Upper lobe of left lung (tissue), 6 donors: ENCODE data around the gene ECPAS. TPM values are rescaled to one million over a fixed set of nuclear protein-coding genes. Genes with fewer than 3 reads are reported as not detected.

Experiments used
- ATAC-seq, 2 donors: fragments of 200-7000 bp; cut with Tn5 transposase; one replicate each; pipeline ENCODE4 v1.9.1; 2022; ENCODE audit warnings: mild to moderate bottlenecking in 2 of 2, moderate library complexity in 2 of 2; ENCODE audit not compliant: low FRiP score in 2 of 2
- DNase-seq, 2 donors: peaks; one replicate each; pipeline ENCODE4 v3.0.0-alpha.2; 2019 to 2020
- H3K27ac ChIP-seq, 4 donors: fragments of 200-600 bp; sonication (generic); one replicate each; pipeline ENCODE4 v1.5.1; 2016 to 2019
- H3K27me3 ChIP-seq, 4 donors: fragments of 200-600 bp; sonication (generic); one replicate each; pipeline ENCODE4 v1.5.1; 2017 to 2019
- H3K36me3 ChIP-seq, 4 donors: fragments of 200-600 bp; sonication (generic); one replicate each; pipeline ENCODE4 v1.5.1; 2016 to 2019
- H3K4me1 ChIP-seq, 4 donors: fragments of 200-600 bp; sonication (generic); one replicate each; pipeline ENCODE4 v1.5.1; 2018 to 2019
- H3K4me3 ChIP-seq, 4 donors: fragments of 200-600 bp; sonication (generic); one replicate each; pipeline ENCODE4 v1.5.1; 2017 to 2019; ENCODE audit warnings: mild to moderate bottlenecking in 2 of 4, moderate library complexity in 1 of 4
- H3K9me3 ChIP-seq, 4 donors: fragments of 200-600 bp; sonication (generic); one replicate each; pipeline ENCODE4 v1.5.1; 2018 to 2019
- CTCF ChIP-seq, 6 experiments: fragments of 450-650 bp in 4 of 6; fragments of 200-600 bp in 2 of 6; sonication (generic) in 2 of 6; IDR thresholded peaks; one replicate each; pipeline ENCODE4 v1.5.1; 2016 to 2019; ENCODE audit warnings: antibody characterized with exemption in 6 of 6
- EP300 ChIP-seq, 4 donors: sonication (generic); formaldehyde crosslinking; IDR thresholded peaks; one replicate each; pipeline ENCODE4 v1.5.1; 2017; ENCODE audit warnings: antibody characterized with exemption in 4 of 4, control low read depth in 2 of 4
- POLR2A ChIP-seq, 4 donors: fragments of 450-650 bp; IDR thresholded peaks; one replicate each; pipeline ENCODE4 v1.5.1; 2016 to 2017; ENCODE audit warnings: antibody characterized with exemption in 4 of 4, mild to moderate bottlenecking in 2 of 4
- POLR2AphosphoS5 ChIP-seq, 2 donors: sonication (generic); formaldehyde crosslinking; IDR thresholded peaks; one replicate each; pipeline ENCODE4 v1.5.1; 2017; ENCODE audit warnings: antibody characterized with exemption in 2 of 2
- WGBS, 2 donors: methylation state at CpG; one replicate each; pipeline ENCODE4 v1.1.5; 2017 to 2018; 5-methylcytosine and 5-hydroxymethylcytosine counted together
- total RNA-seq, 6 donors: library from RNA; depleted of rRNA in 4 of 6; stranded (reverse); fragments of >200 nt in 4 of 6; gene quantifications; one replicate each; pipeline versions ENCODE4 v1.1.0 to v1.2.1, GENCODE V29; 2016 to 2021
- donor health status: DM: no; HTN: no; CAD: no; lungs with moderate emphysema.
- donor health status: DM: no; HTN: yes; CAD: no; lungs with severe emphysema.

The ECPAS gene
- total RNA-seq, 6 donors from 2014 or later = 64.4 to 158 (median 83.3) TPM

- Histone ChIP-seq H3K36me3 (no peaks in the 10 kb centered on the region), H3K4me1 (peaks cover 14 to 47% (median 23%) of the 10 kb centered on the region in 4 donors), H3K4me3 (peak overlapping the region in 3 of 4 donors; percentile 87 to 98 (median 91)), H3K27ac (peak overlapping the region; percentile 95 to 99 (median 98)), H3K9me3 (no peaks in the 10 kb centered on the region), H3K27me3 (no peaks in the 10 kb centered on the region)
- TF ChIP-seq CTCF (IDR thresholded peaks at IDR 0.05) = no peak
- no peak for TF ChIP-seq POLR2A (IDR thresholded peaks at IDR 0.05)
- TF ChIP-seq POLR2AphosphoS5 (IDR thresholded peaks at IDR 0.05) = no peak
- TF ChIP-seq EP300 (IDR thresholded peaks at IDR 0.05) = no peak
- ATAC-seq (no peak), DNase-seq (no peak)
- 35 to 53% methylated on average over 13 of the region's 13 CpGs for WGBS, 2 donors
These were observed 2.1 kb downstream of the ECPAS start for GRCh38 chr9:111481885-111482636.

- ATAC-seq (no peak), DNase-seq (no peak)
- no peaks in the 10 kb centered on the region for H3K9me3 ChIP-seq
- H3K4me3 ChIP-seq = no peak overlapping the region
- H3K36me3 ChIP-seq = no peaks in the 10 kb centered on the region
- H3K27me3 ChIP-seq = no peaks in the 10 kb centered on the region
- H3K27ac ChIP-seq = no peak overlapping the region
- no peak for TF ChIP-seq CTCF (IDR thresholded peaks at IDR 0.05)
- TF ChIP-seq POLR2AphosphoS5 (IDR thresholded peaks at IDR 0.05) = no peak
- TF ChIP-seq POLR2A (IDR thresholded peaks at IDR 0.05) = no peak
- no peak for TF ChIP-seq EP300 (IDR thresholded peaks at IDR 0.05)
- 82 to 92% methylated on average over 3 of the region's 3 CpGs for WGBS, 2 donors
- H3K4me1 ChIP-seq = peaks cover 26 to 57% (median 29%) of the 10 kb centered on the region in 4 donors
These were observed 6.5 kb downstream of the ECPAS start for GRCh38 chr9:111477677-111478076.

- H3K4me3 ChIP-seq = no peak overlapping the region
- no peak for ATAC-seq
- no peak overlapping the region for H3K27ac ChIP-seq
- 90 to 94% methylated on average over 2 of the region's 2 CpGs for WGBS, 2 donors
- DNase-seq = no peak
- H3K9me3 ChIP-seq = no peaks in the 10 kb centered on the region
- no peak for TF ChIP-seq POLR2A (IDR thresholded peaks at IDR 0.05)
- no peaks in the 10 kb centered on the region for H3K36me3 ChIP-seq
- peaks cover 15 to 56% (median 24%) of the 10 kb centered on the region in 4 donors for H3K4me1 ChIP-seq
- no peaks in the 10 kb centered on the region for H3K27me3 ChIP-seq
These were observed 9.0 kb downstream of the ECPAS start for GRCh38 chr9:111475195-111475594.

- Histone ChIP-seq H3K4me1 (peaks cover 15 to 54% (median 24%) of the 10 kb centered on the region in 4 donors), H3K27me3 (no peaks in the 10 kb centered on the region), H3K27ac (no peak overlapping the region), H3K9me3 (no peaks in the 10 kb centered on the region), H3K4me3 (no peak overlapping the region), H3K36me3 (no peaks in the 10 kb centered on the region)
- ATAC-seq = no peak
- TF ChIP-seq CTCF (IDR thresholded peaks at IDR 0.05) = no peak
- TF ChIP-seq POLR2A (IDR thresholded peaks at IDR 0.05) = no peak
- TF ChIP-seq POLR2AphosphoS5 (IDR thresholded peaks at IDR 0.05) = no peak
- DNase-seq = no peak
- WGBS, 2 donors = 84 to 89% methylated on average over 3 of the region's 3 CpGs
These were observed 9.8 kb downstream of the ECPAS start for GRCh38 chr9:111474385-111474784.

GRCh38 chr9:111467778-111468367, 16.3 kb downstream of the ECPAS start:
- peaks cover 3 to 27% (median 8%) of the 10 kb centered on the region in 4 donors for H3K4me1 ChIP-seq
- DNase-seq = no peak
- WGBS, 2 donors = 86 to 90% methylated on average over 4 of the region's 4 CpGs
- no peak for TF ChIP-seq POLR2AphosphoS5 (IDR thresholded peaks at IDR 0.05)
- TF ChIP-seq POLR2A (IDR thresholded peaks at IDR 0.05) = no peak
- TF ChIP-seq CTCF (IDR thresholded peaks at IDR 0.05) = no peak
- no peak for TF ChIP-seq EP300 (IDR thresholded peaks at IDR 0.05)
- no peaks in the 10 kb centered on the region for H3K9me3 ChIP-seq
- no peak overlapping the region for H3K4me3 ChIP-seq
- H3K27ac ChIP-seq = no peak overlapping the region
- no peak for ATAC-seq
- no peaks in the 10 kb centered on the region for H3K36me3 ChIP-seq
- no peaks in the 10 kb centered on the region for H3K27me3 ChIP-seq
